Measurements from ENCODE around the gene LRBA.
"Not testable (repeated sequence)": the region's sequence is repeated elsewhere in the genome, so short reads cannot be mapped to it uniquely, and the experiment has no call there.

LRBA gene

GRCh38 chr4:150562250-150562649 lies 452.8 kb downstream of the LRBA start:
- Histone ChIP-seq H3K36me3 (ENCODE audit: insufficient read depth, low read length) (no peaks in the 10 kb centered on the region; the same call in 1 of the 2 replicates), H3F3A (ENCODE audit: insufficient read depth, low read length) (no peaks in the 10 kb centered on the region), H3K9ac (ENCODE audit: low read length) (no peak overlapping the region), H3K4me2 (ENCODE audit: low read length) (no peak overlapping the region), H3K27ac (ENCODE audit: low read depth, low read length, poor library complexity, severe bottlenecking) (no peak overlapping the region), H3K9me3 (ENCODE audit: low read length) (no peaks in the 10 kb centered on the region), H4K20me1 (ENCODE audit: insufficient read depth, low read length) (no peaks in the 10 kb centered on the region), H3K4me3 (ENCODE audit: low read depth, low read length, poor library complexity, severe bottlenecking) (no peak overlapping the region), H3K27me3 (ENCODE audit: insufficient read depth, low read length) (no peaks in the 10 kb centered on the region), H3K9me2 (ENCODE audit: low read depth, low read length) (no peaks in the 10 kb centered on the region), H3K79me2 (ENCODE audit: insufficient read depth, low read length) (no peaks in the 10 kb centered on the region), H2AFZ (ENCODE audit: low read length) (no peak overlapping the region), H3K4me1 (ENCODE audit: insufficient read depth, low read length, severe bottlenecking) (no peaks in the 10 kb centered on the region)
- TF ChIP-seq EZH2 (IDR thresholded peaks at IDR 0.05; ENCODE audit: borderline replicate concordance, low read length) (no peak), CTCF (IDR thresholded peaks at IDR 0.05; ENCODE audit: low read length) (no peak)

GRCh38 chr4:150561143-150561737 lies 453.8 kb downstream of the LRBA start:
- no peak overlapping the region for H3K9ac ChIP-seq (ENCODE audit: low read length)
- no peak overlapping the region for H3K4me3 ChIP-seq (ENCODE audit: low read depth, low read length, poor library complexity, severe bottlenecking)
- TF ChIP-seq CTCF (IDR thresholded peaks at IDR 0.05; ENCODE audit: low read length) (no peak), EZH2 (IDR thresholded peaks at IDR 0.05; ENCODE audit: borderline replicate concordance, low read length) (no peak)
- H3K4me2 ChIP-seq (ENCODE audit: low read length): no peak overlapping the region
- H3F3A ChIP-seq (ENCODE audit: insufficient read depth, low read length): no peaks in the 10 kb centered on the region
- no peaks in the 10 kb centered on the region for H3K79me2 ChIP-seq (ENCODE audit: insufficient read depth, low read length)
- no peak overlapping the region for H3K27ac ChIP-seq (ENCODE audit: low read depth, low read length, poor library complexity, severe bottlenecking)
- H2AFZ ChIP-seq (ENCODE audit: low read length): no peak overlapping the region
- H4K20me1 ChIP-seq (ENCODE audit: insufficient read depth, low read length): no peaks in the 10 kb centered on the region
- no peaks in the 10 kb centered on the region for H3K9me2 ChIP-seq (ENCODE audit: low read depth, low read length)
- H3K27me3 ChIP-seq (ENCODE audit: insufficient read depth, low read length): no peaks in the 10 kb centered on the region
- no peaks in the 10 kb centered on the region for H3K9me3 ChIP-seq (ENCODE audit: low read length)
- H3K36me3 ChIP-seq (ENCODE audit: insufficient read depth, low read length): no peaks in the 10 kb centered on the region; the same call in 1 of the 2 replicates
- no peaks in the 10 kb centered on the region for H3K4me1 ChIP-seq (ENCODE audit: insufficient read depth, low read length, severe bottlenecking)

GRCh38 chr4:150557811-150558210 lies 457.3 kb downstream of the LRBA start:
- H3K79me2 ChIP-seq (ENCODE audit: insufficient read depth, low read length); H3K4me1 ChIP-seq (ENCODE audit: insufficient read depth, low read length, severe bottlenecking); H3K27ac ChIP-seq (ENCODE audit: low read depth, low read length, poor library complexity, severe bottlenecking); H4K20me1 ChIP-seq (ENCODE audit: insufficient read depth, low read length); H3K4me2 ChIP-seq (ENCODE audit: low read length); H3K9me2 ChIP-seq (ENCODE audit: low read depth, low read length); H2AFZ ChIP-seq (ENCODE audit: low read length); H3K9me3 ChIP-seq (ENCODE audit: low read length); H3K27me3 ChIP-seq (ENCODE audit: insufficient read depth, low read length); H3K36me3 ChIP-seq (ENCODE audit: insufficient read depth, low read length); H3F3A ChIP-seq (ENCODE audit: insufficient read depth, low read length); H3K4me3 ChIP-seq (ENCODE audit: low read depth, low read length, poor library complexity, severe bottlenecking); H3K9ac ChIP-seq (ENCODE audit: low read length): not testable (repeated sequence)

- no peak overlapping the region for H3K4me2 ChIP-seq (ENCODE audit: low read length)
- no peaks in the 10 kb centered on the region for H3K36me3 ChIP-seq (ENCODE audit: insufficient read depth, low read length)
- H3K79me2 ChIP-seq (ENCODE audit: insufficient read depth, low read length): no peaks in the 10 kb centered on the region
- no peak overlapping the region for H3K27ac ChIP-seq (ENCODE audit: low read depth, low read length, poor library complexity, severe bottlenecking)
- no peaks in the 10 kb centered on the region for H3K4me1 ChIP-seq (ENCODE audit: insufficient read depth, low read length, severe bottlenecking)
- H4K20me1 ChIP-seq (ENCODE audit: insufficient read depth, low read length): no peaks in the 10 kb centered on the region
- no peaks in the 10 kb centered on the region for H3F3A ChIP-seq (ENCODE audit: insufficient read depth, low read length)
- H3K9me3 ChIP-seq (ENCODE audit: low read length): no peaks in the 10 kb centered on the region
- no peak overlapping the region for H3K9ac ChIP-seq (ENCODE audit: low read length)
- no peaks in the 10 kb centered on the region for H3K9me2 ChIP-seq (ENCODE audit: low read depth, low read length)
- TF ChIP-seq EZH2 (IDR thresholded peaks at IDR 0.05; ENCODE audit: borderline replicate concordance, low read length): no peak
- no peak for TF ChIP-seq CTCF (IDR thresholded peaks at IDR 0.05; ENCODE audit: low read length)
- no peaks in the 10 kb centered on the region for H3K27me3 ChIP-seq (ENCODE audit: insufficient read depth, low read length)
- no peak overlapping the region for H3K4me3 ChIP-seq (ENCODE audit: low read depth, low read length, poor library complexity, severe bottlenecking)
- no peak overlapping the region for H2AFZ ChIP-seq (ENCODE audit: low read length)
These were observed 467.8 kb downstream of the LRBA start for GRCh38 chr4:150547154-150547838.

All from OCI-LY1 (cell line).